Sigmoid colon (tissue), 7 donors: ENCODE results near the gene SMURF2. TPM values are rescaled to one million over a fixed set of nuclear protein-coding genes. Genes with fewer than 3 reads are reported as not detected.

ENCODE experiments used
- DNase-seq: peaks from one replicate; pipeline ENCODE4 v3.0.0-alpha.2; 2019
- H3K27ac ChIP-seq, 4 donors: fragments of 200-600 bp; sonication (generic); one replicate each; pipeline ENCODE4 v1.5.1; 2016 to 2019; ENCODE audit warnings: mild to moderate bottlenecking in 1 of 4
- H3K27me3 ChIP-seq, 3 donors: fragments of 200-600 bp; sonication (generic); one replicate each; pipeline ENCODE4 v1.5.1; 2019; ENCODE audit warnings: mild to moderate bottlenecking in 1 of 3
- H3K36me3 ChIP-seq, 4 donors: fragments of 200-600 bp; sonication (generic); one replicate each; pipeline ENCODE4 v1.5.1; 2016 to 2019
- H3K4me1 ChIP-seq, 4 donors: fragments of 200-600 bp; sonication (generic); one replicate each; pipeline ENCODE4 v1.5.1; 2017 to 2019
- H3K4me3 ChIP-seq, 4 donors: fragments of 200-600 bp; sonication (generic); one replicate each; pipeline ENCODE4 v1.5.1; 2017 to 2019; ENCODE audit warnings: mild to moderate bottlenecking in 2 of 4, moderate library complexity in 1 of 4
- H3K9me3 ChIP-seq, 4 donors: fragments of 200-600 bp in 3 of 4; sonication (generic) in 3 of 4; one replicate each; pipeline versions ENCODE4 v1.5.1 to v1.6.1; 2013 to 2019
- EP300 ChIP-seq, 4 donors: sonication (generic); formaldehyde crosslinking; IDR thresholded peaks; one replicate each; pipeline ENCODE4 v1.6.1; 2017; ENCODE audit warnings: antibody characterized with exemption in 4 of 4
- POLR2A ChIP-seq, 2 donors: fragments of 450-650 bp; IDR thresholded peaks; one replicate each; pipeline ENCODE4 v1.6.1; 2016; ENCODE audit warnings: antibody characterized with exemption in 2 of 2, mild to moderate bottlenecking in 2 of 2, moderate library complexity in 2 of 2
- POLR2AphosphoS5 ChIP-seq, 4 donors: sonication (generic); formaldehyde crosslinking; IDR thresholded peaks; one replicate each; pipeline ENCODE4 v1.6.1; 2017; ENCODE audit warnings: antibody characterized with exemption in 4 of 4
- WGBS, 2 donors: extraction: QIAGEN DNeasy Blood & Tissue Kit; methylation state at CpG; one replicate each; pipeline ENCODE4 v1.1.7; 2013; 5-methylcytosine and 5-hydroxymethylcytosine counted together
- intact Hi-C: fragments of 100-400 bp; cut with DNase I; formaldehyde crosslinking; loops from one replicate; pipeline ENCODE4 v1.15.1; 2023
- polyA plus RNA-seq, 3 donors: library from polyadenylated mRNA; stranded (reverse); fragments of 200-250 nt; gene quantifications; one replicate each; pipeline ENCODE4 v1.2.3, GENCODE V29; 2013
- total RNA-seq, 4 donors: library from RNA; depleted of rRNA; stranded (reverse); fragments of >200 nt; gene quantifications; one replicate each; pipeline ENCODE4 v1.1.0, GENCODE V29; 2016
- TF ChIP-seq, protein P1 (sequence below), 4 experiments: fragments of 450-650 bp in 3 of 4; fragments of 200-600 bp in 1 of 4; IDR thresholded peaks; one replicate each; pipeline ENCODE4 v1.5.1; 2016 to 2019; ENCODE audit warnings: antibody characterized with exemption in 4 of 4, mild to moderate bottlenecking in 3 of 4, moderate library complexity in 2 of 4
- donor health status: healthy with polysubstance abuse.
- donor health status: Bipolar disorder and iron deficiency.
- donor health status: healthy.

Gene SMURF2
- total and polyA plus RNA-seq, 7 donors, result 5.8 to 30.2 (median 23.8) TPM

DNA sequence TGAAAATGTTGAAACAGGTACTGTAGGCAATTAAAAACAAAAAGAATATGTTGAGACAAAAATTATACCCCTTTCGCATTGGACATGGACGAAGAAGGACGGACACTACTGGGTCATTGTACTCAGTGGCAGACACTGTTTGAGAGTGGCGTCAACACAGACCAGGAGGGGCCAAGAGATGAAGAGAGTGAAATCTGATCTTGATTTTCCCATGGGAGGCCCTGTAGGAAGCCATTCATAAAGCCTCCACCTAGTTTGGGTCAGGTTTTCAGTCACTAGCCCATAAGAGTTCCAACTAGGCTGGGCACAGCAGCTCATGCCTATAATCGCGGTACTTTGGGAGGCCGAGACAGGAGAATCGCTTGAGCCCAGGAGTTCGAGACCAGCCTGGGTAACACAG, 23.6 kb upstream of the SMURF2 start:
- Histone ChIP-seq H3K27me3 (no peaks in the 10 kb centered on the region), H3K4me3 (no peak overlapping the region), H3K9me3 (no peaks in the 10 kb centered on the region), H3K27ac (no peak overlapping the region), H3K4me1 (no peaks in the 10 kb centered on the region), H3K36me3 (no peaks in the 10 kb centered on the region)
- TF ChIP-seq EP300 (IDR thresholded peaks at IDR 0.05), result no peak
- TF ChIP-seq POLR2A (IDR thresholded peaks at IDR 0.05), result no peak
- TF ChIP-seq, protein P1, sequence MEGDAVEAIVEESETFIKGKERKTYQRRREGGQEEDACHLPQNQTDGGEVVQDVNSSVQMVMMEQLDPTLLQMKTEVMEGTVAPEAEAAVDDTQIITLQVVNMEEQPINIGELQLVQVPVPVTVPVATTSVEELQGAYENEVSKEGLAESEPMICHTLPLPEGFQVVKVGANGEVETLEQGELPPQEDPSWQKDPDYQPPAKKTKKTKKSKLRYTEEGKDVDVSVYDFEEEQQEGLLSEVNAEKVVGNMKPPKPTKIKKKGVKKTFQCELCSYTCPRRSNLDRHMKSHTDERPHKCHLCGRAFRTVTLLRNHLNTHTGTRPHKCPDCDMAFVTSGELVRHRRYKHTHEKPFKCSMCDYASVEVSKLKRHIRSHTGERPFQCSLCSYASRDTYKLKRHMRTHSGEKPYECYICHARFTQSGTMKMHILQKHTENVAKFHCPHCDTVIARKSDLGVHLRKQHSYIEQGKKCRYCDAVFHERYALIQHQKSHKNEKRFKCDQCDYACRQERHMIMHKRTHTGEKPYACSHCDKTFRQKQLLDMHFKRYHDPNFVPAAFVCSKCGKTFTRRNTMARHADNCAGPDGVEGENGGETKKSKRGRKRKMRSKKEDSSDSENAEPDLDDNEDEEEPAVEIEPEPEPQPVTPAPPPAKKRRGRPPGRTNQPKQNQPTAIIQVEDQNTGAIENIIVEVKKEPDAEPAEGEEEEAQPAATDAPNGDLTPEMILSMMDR (IDR thresholded peaks at IDR 0.05), result no peak
- TF ChIP-seq POLR2AphosphoS5 (IDR thresholded peaks at IDR 0.05), result no peak
- WGBS, 2 donors, result 96 to 97% methylated on average over 9 of the region's 9 CpGs
- DNase-seq, result no peak
- intact Hi-C loops, result no loop called here

DNA sequence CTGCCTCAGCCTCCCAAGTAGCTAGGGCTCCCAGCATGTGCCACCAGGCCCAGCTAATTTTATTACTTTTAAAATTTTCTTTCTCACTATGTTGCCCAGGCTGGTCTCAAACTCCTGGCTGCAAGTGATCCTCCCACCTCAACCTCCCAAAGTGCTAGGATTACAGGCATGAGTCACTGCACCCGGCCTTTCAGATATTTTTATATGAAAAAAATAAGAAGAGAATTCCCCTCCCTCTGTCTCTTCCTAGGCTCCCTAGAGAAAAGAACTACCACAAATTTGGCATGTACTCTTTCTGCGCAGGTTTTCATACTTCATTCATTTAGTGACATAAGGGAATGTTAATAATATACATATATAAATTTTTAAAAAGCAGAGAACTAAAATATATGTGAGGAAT, 21.7 kb upstream of the SMURF2 start:
- TF ChIP-seq POLR2AphosphoS5 (IDR thresholded peaks at IDR 0.05) (no peak), EP300 (IDR thresholded peaks at IDR 0.05) (no peak), POLR2A (IDR thresholded peaks at IDR 0.05) (no peak)
- TF ChIP-seq, protein P1 (IDR thresholded peaks at IDR 0.05), result no peak
- no peak for DNase-seq
- no peaks in the 10 kb centered on the region for H3K36me3 ChIP-seq
- H3K9me3 ChIP-seq, result no peaks in the 10 kb centered on the region
- H3K27me3 ChIP-seq, result no peaks in the 10 kb centered on the region
- no peak overlapping the region for H3K4me3 ChIP-seq
- 86 to 88% methylated on average over 2 of the region's 2 CpGs for WGBS, 2 donors
- intact Hi-C loops, result no loop called here
- H3K4me1 ChIP-seq, result no peaks in the 10 kb centered on the region
- no peak overlapping the region for H3K27ac ChIP-seq

DNA sequence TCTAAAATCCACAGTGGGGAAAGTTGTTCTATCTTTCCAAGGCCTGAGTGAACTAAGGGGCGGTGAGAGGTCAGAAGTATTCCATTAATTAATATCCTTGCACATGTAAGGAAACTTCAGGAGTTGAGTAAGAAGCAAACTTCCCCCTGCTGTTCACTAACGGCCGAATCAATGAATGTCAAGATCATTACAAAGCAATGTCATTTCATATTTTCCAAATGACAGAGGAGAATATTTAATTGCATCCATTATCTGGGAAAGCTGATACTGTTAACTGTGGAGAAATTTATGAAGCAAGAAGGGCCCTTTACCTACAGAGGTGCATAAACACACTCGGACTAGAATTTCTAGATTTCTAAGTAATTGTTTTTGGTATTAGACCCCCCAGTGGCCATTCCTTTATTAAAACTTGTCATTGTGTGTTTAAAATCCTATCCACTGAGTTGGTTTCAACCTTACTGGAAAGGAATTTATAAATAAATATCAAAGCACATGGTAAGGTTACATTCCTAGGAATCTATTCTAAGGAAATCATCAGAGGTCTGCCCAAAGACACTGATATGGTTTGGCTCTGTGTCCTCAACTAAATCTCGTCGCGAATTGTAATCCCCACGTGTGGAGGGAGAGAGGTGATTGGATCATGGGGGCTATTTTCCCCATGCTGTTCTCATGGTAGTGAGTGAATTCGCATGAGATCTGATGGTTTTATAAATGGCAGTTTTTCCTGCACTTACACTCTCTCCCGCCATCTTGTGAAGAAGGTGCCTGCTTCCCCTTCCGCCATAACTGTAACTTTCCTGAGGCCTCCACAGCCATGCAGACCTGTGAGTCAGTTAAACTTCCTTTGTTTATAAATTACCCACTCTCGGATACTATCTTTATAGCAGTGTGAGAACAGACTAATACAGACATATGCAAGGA, 20.4 kb upstream of the SMURF2 start:
- intact Hi-C loops, result no loop called here
- TF ChIP-seq POLR2A (IDR thresholded peaks at IDR 0.05) (no peak), EP300 (IDR thresholded peaks at IDR 0.05) (no peak), POLR2AphosphoS5 (IDR thresholded peaks at IDR 0.05) (no peak)
- TF ChIP-seq, protein P1 (IDR thresholded peaks at IDR 0.05), result no peak
- DNase-seq, result no peak
- no peaks in the 10 kb centered on the region for H3K36me3 ChIP-seq
- WGBS, 2 donors, result 91 to 92% methylated on average over 12 of the region's 12 CpGs
- no peaks in the 10 kb centered on the region for H3K27me3 ChIP-seq
- no peaks in the 10 kb centered on the region for H3K9me3 ChIP-seq
- H3K4me1 ChIP-seq, result no peaks in the 10 kb centered on the region
- no peak overlapping the region for H3K27ac ChIP-seq
- H3K4me3 ChIP-seq, result no peak overlapping the region

DNA sequence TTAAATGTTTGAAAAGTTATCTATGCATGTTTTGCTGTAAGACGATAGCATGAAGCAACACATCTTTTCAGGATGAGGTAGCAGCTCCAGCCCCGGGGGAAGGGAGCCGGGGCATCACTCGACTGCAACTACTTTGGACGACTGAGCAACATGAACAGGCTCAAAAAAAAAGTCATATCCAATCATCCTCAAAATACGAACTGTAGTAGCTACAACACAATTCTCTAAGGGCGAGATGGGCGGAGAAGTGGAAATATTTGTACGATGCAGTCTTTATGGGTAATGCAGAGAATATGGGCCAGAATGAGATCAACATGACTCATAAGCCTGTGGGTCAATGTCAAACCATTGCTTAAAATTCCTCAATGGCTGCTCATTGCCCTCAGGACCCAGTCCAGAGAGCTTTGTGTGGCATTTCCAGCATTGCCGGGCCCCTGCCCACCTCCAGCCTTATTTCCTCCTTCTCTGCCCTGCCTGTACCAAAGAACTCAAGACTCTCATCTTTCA, 17.7 kb upstream of the SMURF2 start:
- DNase-seq, result no peak
- 90 to 96% methylated on average over 10 of the region's 10 CpGs for WGBS, 2 donors
- intact Hi-C loops, result no loop called here
- Histone ChIP-seq H3K27me3 (no peaks in the 10 kb centered on the region), H3K4me1 (no peaks in the 10 kb centered on the region), H3K9me3 (no peaks in the 10 kb centered on the region), H3K27ac (peak overlapping the region in 1 of 4 donors; percentile 17), H3K36me3 (no peaks in the 10 kb centered on the region), H3K4me3 (no peak overlapping the region)
- TF ChIP-seq POLR2AphosphoS5 (IDR thresholded peaks at IDR 0.05), result no peak
- no peak for TF ChIP-seq EP300 (IDR thresholded peaks at IDR 0.05)
- TF ChIP-seq, protein P1 (IDR thresholded peaks at IDR 0.05), result no peak
- TF ChIP-seq POLR2A (IDR thresholded peaks at IDR 0.05), result no peak
